GM12873 (cell line): ENCODE results near the gene ATP8A2.

Experiments used
- CTCF ChIP-seq: IDR thresholded peaks from 2 replicates; pipeline ENCODE4 v1.5.1; 2012; ENCODE audit warnings: low read depth, mild to moderate bottlenecking, moderate library complexity, low read length, control low read depth; ENCODE audit not compliant: insufficient read depth; ENCODE audit errors: missing control alignments

Gene ATP8A2

GRCh38 chr13:26041444-26041843 is 669.7 kb downstream of the ATP8A2 start:
- TF ChIP-seq CTCF, result no peak

- no peak for TF ChIP-seq CTCF
Measured at GRCh38 chr13:26042785-26043184, 671.0 kb downstream of the ATP8A2 start.

GRCh38 chr13:26045142-26045541 is 673.4 kb downstream of the ATP8A2 start:
- TF ChIP-seq CTCF, result no peak

- TF ChIP-seq CTCF, result no peak
Measured at GRCh38 chr13:26046639-26047038, 674.9 kb downstream of the ATP8A2 start.

GRCh38 chr13:26047040-26047439 is 675.3 kb downstream of the ATP8A2 start:
- TF ChIP-seq CTCF, result no peak

- no peak for TF ChIP-seq CTCF
Measured at GRCh38 chr13:26048741-26049140, 677.0 kb downstream of the ATP8A2 start.

- TF ChIP-seq CTCF, result no peak
Measured at GRCh38 chr13:26050568-26051230, 678.9 kb downstream of the ATP8A2 start.

- TF ChIP-seq CTCF, result no peak
Measured at GRCh38 chr13:26051231-26051656, 679.5 kb downstream of the ATP8A2 start.
